ENCODE data around the gene KMT5B.

DNA sequence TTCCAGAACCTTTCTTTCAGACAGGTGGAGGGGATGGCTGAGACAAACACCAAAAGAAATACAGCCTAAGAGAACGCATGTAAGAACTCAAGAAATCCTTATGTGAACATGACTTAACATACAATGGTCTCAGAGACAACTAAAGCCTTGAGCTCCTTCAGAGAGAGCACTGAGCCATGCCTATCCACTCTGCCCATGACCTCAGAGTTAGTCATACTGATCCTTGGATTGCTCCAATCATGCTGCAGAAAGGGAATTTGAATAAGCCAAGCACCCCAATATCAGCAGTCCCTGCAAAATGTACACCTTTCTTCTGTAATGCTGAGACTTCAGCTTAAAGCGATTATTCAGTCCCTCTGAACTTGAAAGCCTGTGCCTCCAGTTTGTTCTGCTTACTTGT, 48.7 kb downstream of the KMT5B start:
- TF ChIP-seq CTCF (IDR thresholded peaks at IDR 0.05) (no peak), POLR2A (IDR thresholded peaks at IDR 0.05) (no peak)
